NCI-H2196 (cell line): ENCODE data around the gene LTO1.

Experiments
- DNase-seq: peaks from one replicate; lab custom pipeline; 2025; ENCODE audit not compliant: unreplicated experiment; lab: John Stamatoyannopoulos, UW

LTO1 gene

GRCh38 chr11:69658626-69659450 is 16.3 kb downstream of the LTO1 start:
- DNase-seq, result no peak

- DNase-seq, result no peak
These were observed 17.1 kb downstream of the LTO1 start for GRCh38 chr11:69657911-69658625.

DNA sequence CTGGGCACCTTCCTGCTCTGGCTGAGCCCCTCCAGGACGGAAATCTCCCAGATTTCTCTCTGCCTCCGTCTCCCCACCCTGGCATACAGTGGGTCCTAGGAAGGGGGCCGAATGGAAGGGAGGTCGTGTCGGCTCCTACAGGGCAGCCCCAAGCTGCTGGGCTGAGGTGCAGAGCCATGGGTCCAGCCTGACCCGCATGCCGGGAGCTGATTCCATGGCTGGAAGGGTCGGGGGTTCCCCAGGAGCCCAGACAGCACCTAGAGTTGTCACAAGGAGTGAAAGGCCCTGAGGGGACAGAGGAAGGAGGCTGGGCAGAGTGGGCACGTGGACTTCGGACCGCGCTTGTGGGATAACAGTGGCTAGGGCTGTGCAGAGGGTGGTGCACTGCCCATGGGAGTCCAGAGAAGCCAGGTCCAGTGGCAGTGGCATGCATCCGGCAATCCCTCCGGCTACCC is 17.7 kb downstream of the LTO1 start:
- DNase-seq, result no peak

DNA sequence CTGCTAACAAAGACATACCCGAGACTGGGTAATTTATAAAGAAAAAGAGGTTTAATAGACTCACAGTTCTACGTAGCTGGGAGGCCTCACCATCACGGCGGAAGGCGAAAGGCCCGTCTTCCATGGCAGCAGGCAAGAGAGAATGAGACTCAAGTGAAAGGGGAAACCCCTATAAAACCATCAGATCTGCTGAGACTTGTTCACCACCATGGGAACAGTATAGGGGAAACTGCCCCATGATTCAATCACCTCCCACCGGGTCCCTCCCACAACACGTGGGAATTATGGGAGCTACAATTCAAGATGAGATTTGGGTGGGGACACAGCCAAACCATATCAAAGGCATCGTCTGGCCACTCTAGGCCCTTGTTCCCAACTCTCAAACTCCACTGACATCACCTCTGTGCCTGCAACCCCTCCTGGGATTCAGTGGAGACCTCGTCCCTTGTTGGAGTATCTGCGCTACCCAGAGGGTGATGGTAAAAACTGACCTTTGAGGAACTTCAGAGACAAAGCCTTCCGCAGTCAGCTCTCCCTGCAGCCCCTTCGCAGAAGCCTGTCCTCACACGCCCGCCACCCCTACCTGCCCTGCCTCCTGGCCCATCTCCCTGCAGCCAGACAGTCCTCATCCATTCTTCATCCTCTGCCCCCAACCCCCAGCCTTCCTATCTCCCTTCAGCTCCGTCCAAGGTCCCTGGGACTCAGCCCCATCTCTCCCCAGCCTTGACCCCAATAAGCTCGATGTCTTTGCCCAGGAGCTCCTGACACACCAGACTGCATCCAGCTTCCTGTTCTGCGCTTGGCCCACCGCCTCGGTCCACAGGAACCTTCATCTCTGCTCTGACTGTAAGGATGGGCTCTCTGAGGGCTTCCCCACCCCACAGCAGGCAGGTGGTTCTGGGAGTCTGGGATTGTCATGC is 18.4 kb downstream of the LTO1 start:
- no peak for DNase-seq

GRCh38 chr11:69655479-69656428 is 19.4 kb downstream of the LTO1 start:
- DNase-seq, result no peak

DNA sequence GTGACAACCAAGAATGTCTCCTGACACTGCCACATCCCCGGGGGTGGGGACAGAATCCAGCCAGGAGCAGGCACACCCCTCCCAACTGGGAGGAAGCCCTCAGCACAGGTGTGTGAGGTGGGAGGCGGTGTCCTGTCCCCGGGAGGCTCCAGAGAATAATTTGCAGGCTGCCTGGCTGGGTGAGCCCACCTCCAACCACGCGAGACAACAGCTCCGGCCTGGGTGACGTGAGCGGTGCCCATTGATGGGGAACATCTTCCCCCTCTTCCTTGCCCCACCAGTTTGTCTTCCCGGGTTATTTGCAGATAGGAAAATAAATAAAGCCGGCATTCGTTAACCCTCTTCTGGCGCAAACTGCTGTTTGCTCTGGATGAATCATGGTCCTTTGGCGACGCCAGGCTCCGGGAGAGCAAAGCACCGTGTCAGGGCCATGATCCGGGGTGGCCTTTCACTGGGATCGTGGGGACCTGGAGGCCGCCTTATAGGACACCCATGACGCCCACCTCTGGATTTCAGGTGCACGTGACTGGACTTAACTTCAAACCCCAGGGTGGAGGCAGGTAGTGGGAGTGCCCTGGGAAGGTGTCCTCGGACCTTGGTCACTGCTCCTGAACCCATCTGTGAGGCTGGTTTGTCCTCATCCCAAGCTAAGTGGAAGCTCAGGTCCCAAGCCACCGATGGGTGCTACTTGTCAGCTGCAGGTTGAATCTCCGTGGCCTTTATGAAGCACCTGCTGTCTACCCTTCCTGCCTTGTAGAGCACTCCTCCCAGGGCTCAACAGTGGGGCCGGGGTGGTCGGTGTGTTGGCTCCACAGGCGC is 20.3 kb downstream of the LTO1 start:
- DNase-seq, result peak; percentile 37

DNA sequence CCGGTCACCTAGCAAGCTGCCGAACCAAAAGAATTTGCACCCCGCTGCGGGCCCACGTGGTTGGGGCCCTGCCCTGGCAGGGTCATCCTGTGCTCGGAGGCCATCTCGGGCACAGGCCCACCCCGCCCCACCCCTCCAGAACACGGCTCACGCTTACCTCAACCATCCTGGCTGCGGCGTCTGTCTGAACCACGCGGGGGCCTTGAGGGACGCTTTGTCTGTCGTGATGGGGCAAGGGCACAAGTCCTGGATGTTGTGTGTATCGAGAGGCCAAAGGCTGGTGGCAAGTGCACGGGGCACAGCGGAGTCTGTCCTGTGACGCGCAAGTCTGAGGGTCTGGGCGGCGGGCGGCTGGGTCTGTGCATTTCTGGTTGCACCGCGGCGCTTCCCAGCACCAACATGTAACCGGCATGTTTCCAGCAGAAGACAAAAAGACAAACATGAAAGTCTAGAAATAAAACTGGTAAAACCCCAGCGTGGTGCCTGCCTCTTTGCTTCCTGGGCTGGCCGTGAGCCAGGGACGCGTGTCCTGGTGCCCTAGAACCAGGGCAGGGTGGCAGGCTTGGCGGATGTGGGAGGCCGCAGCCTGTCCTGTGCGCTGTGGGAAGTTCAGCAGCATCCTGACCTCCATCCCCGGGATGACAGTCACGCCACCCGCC is 21.0 kb downstream of the LTO1 start:
- peak; percentile 24 for DNase-seq

GRCh38 chr11:69653406-69653960 is 21.7 kb downstream of the LTO1 start:
- DNase-seq, result no peak

- DNase-seq, result no peak
These were observed 22.2 kb downstream of the LTO1 start for GRCh38 chr11:69652999-69653398.

GRCh38 chr11:69651834-69652620 is 23.1 kb downstream of the LTO1 start:
- no peak for DNase-seq

DNA sequence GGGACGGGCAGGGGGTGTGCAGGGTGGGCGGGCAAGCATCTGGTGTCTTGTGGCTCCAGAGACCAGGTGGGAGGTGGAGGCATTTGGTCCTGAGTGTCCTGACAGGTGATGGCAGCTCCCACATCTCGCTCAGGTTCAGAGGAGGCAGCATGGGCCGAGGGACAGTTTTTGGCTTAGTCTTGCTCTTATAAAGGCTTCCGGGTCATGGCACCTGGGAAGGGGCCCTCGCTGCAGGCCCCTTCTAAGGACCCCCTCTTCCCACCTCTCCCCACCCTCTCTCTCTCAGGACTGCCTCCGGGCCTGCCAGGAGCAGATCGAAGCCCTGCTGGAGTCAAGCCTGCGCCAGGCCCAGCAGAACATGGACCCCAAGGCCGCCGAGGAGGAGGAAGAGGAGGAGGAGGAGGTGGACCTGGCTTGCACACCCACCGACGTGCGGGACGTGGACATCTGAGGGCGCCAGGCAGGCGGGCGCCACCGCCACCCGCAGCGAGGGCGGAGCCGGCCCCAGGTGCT is 24.3 kb downstream of the LTO1 start:
- DNase-seq, result no peak

DNA sequence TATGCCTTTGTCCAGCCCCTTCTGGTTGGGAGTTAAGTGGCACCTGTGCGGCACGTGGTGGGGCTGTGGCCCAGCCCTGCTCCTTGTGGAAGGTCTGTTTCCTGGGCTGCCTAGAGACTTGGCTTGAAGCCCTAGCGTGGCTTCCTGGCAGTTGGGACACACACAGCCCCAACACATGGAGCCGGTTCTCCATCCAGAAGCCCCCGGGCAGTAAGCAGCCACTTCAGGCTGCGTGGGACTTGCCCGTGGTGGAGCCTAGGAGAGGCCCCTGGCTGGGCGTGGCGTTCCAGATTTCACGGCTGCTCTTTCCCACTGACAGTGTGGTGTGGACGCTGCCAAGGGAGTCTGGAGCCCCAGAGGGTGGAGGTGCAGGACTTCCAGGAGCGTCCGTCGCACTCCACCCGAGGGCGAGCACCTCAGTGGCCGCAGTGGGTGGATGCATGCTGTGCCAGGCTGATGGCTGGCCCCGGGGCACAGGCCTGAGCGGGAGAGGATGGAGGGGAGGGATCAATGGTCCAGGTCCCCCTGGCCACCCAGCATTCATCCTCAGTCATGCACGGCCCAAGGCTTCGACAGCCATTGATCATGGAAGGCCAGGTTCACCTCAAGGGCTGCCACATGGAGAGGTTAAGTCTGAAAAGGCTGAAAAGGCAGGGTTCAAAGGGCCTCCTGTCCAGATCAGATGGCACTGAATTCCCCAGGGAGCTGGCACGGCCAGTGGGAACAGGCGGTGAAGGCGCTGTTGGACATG is 24.9 kb downstream of the LTO1 start:
- no peak for DNase-seq

GRCh38 chr11:69649576-69649900 is 25.6 kb downstream of the LTO1 start:
- no peak for DNase-seq

DNA sequence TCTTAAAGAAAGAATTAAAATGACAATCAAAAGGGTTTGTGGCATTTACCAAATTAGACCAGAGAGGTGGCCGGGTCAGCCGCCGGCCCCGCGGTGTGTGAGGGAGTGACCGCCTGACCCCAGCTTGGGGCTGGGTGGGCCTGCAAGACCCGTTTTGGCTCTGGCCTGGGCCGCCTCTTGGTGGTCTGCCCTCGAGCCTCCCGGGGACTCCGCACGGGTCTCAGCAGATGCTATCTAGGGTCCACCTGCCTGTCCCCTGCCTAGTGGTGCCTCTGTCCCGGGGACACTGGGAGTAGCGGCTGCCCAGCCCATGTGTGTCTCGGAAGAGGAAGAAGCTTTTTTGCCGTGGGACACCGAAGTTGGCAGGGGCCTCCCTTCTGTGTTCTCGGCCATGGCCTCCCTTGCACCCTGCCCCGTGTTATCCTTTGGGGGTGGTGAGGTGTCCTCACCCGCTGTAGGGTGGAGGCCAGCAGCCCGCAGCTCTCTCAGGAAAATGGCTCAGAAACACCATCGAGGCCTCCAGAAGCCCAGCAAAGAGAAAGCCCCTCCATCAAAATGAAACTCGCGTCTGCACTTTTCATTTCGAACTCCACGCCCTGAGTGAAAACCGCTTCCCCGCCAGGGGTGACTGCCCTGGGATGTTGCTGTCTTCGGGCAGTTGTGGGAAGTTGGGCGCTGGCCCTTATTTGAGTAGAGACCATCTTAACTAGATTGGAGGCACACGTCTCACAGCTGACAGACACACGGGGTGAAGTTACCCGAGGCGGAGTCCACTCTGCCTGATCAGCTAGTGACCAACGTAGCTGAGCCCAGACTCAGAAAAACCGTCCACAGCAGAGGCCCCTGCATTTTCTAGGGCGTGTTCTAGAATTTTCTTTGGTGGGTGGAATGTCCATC is 26.2 kb downstream of the LTO1 start:
- no peak for DNase-seq

- DNase-seq, result no peak
These were observed 27.2 kb downstream of the LTO1 start for GRCh38 chr11:69647761-69648497.
